Fibroblast of skin of right quadriceps (primary cell): ENCODE data around the gene BECN2.
"Not testable (repeated sequence)": the region's sequence is repeated elsewhere in the genome, so short reads cannot be mapped to it uniquely, and the experiment has no call there.

Experiments used
- DNase-seq: peaks from one replicate; pipeline ENCODE4 v3.0.0-alpha.2; 2013

The BECN2 gene

GRCh38 chr1:241985787-241986186, 28.2 kb downstream of the BECN2 start:
- peak; percentile 50 for DNase-seq

- DNase-seq, result not testable (repeated sequence)
Measured at GRCh38 chr1:241988389-241988930, 30.9 kb downstream of the BECN2 start.

- DNase-seq, result peak; percentile 86
Measured at GRCh38 chr1:241990040-241990439, 32.5 kb downstream of the BECN2 start.

GRCh38 chr1:241992734-241993133, 35.2 kb downstream of the BECN2 start:
- no peak for DNase-seq

GRCh38 chr1:241994171-241994570, 36.6 kb downstream of the BECN2 start:
- no peak for DNase-seq

GRCh38 chr1:241997401-241997998, 39.9 kb downstream of the BECN2 start:
- DNase-seq, result no peak

- DNase-seq, result peak; percentile 82
Measured at GRCh38 chr1:241998412-241998921, 40.9 kb downstream of the BECN2 start.

- no peak for DNase-seq
Measured at GRCh38 chr1:241999026-241999425, 41.5 kb downstream of the BECN2 start, which contains the start of gene MAP1LC3C. Gene MAP1LC3C (minus strand): TSS chr1:241999098. CDS start chr1:241999008, 90 bp downstream.

- DNase-seq, result no peak
Measured at GRCh38 chr1:242000434-242000833, 42.9 kb downstream of the BECN2 start.

- DNase-seq, result no peak
Measured at GRCh38 chr1:242002072-242002471, 44.5 kb downstream of the BECN2 start.

- DNase-seq, result no peak
Measured at GRCh38 chr1:242002510-242002909, 44.9 kb downstream of the BECN2 start.

GRCh38 chr1:242004751-242005495, 47.4 kb downstream of the BECN2 start:
- DNase-seq, result no peak

- DNase-seq, result peak; percentile 37
Measured at GRCh38 chr1:242005866-242006535, 48.4 kb downstream of the BECN2 start.

- DNase-seq, result no peak
Measured at GRCh38 chr1:242006976-242007375, 49.4 kb downstream of the BECN2 start.
